ENCODE results near the gene CDKN2A. TPM values are rescaled to one million over a fixed set of nuclear protein-coding genes. Genes with fewer than 3 reads are reported as not detected.

CDKN2A gene
- total and polyA plus RNA-seq, 9 of the 15 experiments (the other 6 are each of a cell fraction or from before 2014, with no cell fraction given), result not detected

DNA sequence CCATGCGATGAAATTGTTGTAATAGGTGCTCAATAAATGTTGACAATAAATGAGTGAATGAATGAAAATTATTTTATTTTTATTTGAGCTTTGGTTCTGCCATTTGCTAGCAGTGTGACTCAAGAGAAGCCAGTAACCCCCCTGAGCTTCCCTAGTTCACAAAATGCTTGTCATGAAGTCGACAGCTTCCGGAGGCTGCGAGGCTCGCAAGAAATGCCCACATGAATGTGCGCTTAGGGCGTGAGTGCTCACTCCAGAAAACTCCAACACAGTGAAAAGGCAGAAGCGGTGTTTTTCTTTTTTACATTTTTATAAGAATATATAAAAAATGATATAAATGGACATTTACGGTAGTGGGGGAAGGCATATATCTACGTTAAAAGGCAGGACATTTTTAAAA, 26.5 kb downstream of the CDKN2A start:
- Histone ChIP-seq H3K27ac (ENCODE audit: extremely low read depth, low read depth, low read length) (no peak overlapping the region), H3K9ac (ENCODE audit: insufficient read depth in 1 of 2, low read depth in 2 of 2, low read length in 2 of 2) (no peak overlapping the region), H3K9me1 (ENCODE audit: control insufficient read depth, insufficient read depth, low read length) (no peaks in the 10 kb centered on the region), H2AFZ (ENCODE audit: low read depth, low read length) (no peak overlapping the region), H3K79me2 (ENCODE audit: control insufficient read depth, insufficient read depth, low read length) (no peaks in the 10 kb centered on the region), H3K27me3 (ENCODE audit: control insufficient read depth in 2 of 2, insufficient read depth in 2 of 2, low read length in 2 of 2) (no peaks in the 10 kb centered on the region), H3K36me3 (ENCODE audit: control insufficient read depth, insufficient read depth, low read length) (no peaks in the 10 kb centered on the region), H3K4me3 (no peak overlapping the region), H3K9me3 (replicated peaks; ENCODE audit: control insufficient read depth, insufficient read depth, low read depth, low read length) (no peaks in the 10 kb centered on the region), H3K4me2 (ENCODE audit: insufficient read depth, low read length) (no peak overlapping the region), H4K20me1 (replicated peaks; ENCODE audit: control insufficient read depth, insufficient read depth, low read length) (no peaks in the 10 kb centered on the region), H3K4me1 (replicated peaks in 1 of 2; ENCODE audit: control insufficient read depth in 2 of 2, insufficient read depth in 2 of 2, low read length in 2 of 2) (no peaks in the 10 kb centered on the region)
- ChIA-PET POLR2A (no interaction called here), CTCF (ENCODE audit: low intra/inter-chr PET ratio) (no interaction called here)
- no CpG with 5 or more reads among the region's 10 CpGs for WGBS (ENCODE audit: insufficient coverage, low coverage, missing lambda C conversion rate)
- DNase-seq (ENCODE audit: extremely low read depth in 1 of 4, low spot score in 3 of 4), result no peak
- ATAC-seq, result no peak
- no TSS peak for BruUV-seq (replicated peaks)
- in situ Hi-C loops (cut with MboI), result no loop called here
- intact Hi-C loops (cut with micrococcal nuclease), result no loop called here
- no peak for FAIRE-seq
- TF ChIP-seq, protein P1, sequence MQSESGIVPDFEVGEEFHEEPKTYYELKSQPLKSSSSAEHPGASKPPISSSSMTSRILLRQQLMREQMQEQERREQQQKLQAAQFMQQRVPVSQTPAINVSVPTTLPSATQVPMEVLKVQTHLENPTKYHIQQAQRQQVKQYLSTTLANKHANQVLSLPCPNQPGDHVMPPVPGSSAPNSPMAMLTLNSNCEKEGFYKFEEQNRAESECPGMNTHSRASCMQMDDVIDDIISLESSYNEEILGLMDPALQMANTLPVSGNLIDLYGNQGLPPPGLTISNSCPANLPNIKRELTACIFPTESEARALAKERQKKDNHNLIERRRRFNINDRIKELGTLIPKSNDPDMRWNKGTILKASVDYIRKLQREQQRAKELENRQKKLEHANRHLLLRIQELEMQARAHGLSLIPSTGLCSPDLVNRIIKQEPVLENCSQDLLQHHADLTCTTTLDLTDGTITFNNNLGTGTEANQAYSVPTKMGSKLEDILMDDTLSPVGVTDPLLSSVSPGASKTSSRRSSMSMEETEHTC (IDR thresholded peaks at IDR 0.05), result no peak
- TF ChIP-seq ZNF507 (tag; conservative IDR thresholded peaks at IDR 0.05) (no peak), ZNF212 (CRISPR knock-in tag; IDR thresholded peaks at IDR 0.05) (no peak), SP2 (IDR thresholded peaks at IDR 0.05; ENCODE audit: extremely low read depth, low read depth, low read length, poor library complexity, severe bottlenecking) (no peak), CHD1 (IDR thresholded peaks at IDR 0.05; ENCODE audit: low read length) (no peak), HDAC6 (IDR thresholded peaks at IDR 0.05; ENCODE audit: low read depth, low read length) (no peak), CREBBP (IDR thresholded peaks at IDR 0.05; ENCODE audit: low read depth, low read length) (no peak), ZNF354B (CRISPR knock-in tag; IDR thresholded peaks at IDR 0.05) (no peak), MAZ (CRISPR knock-in tag; conservative IDR thresholded peaks at IDR 0.05 in 1 of 2, IDR thresholded peaks at IDR 0.05 in 1 of 2) (no peak)
- TF ChIP-seq, protein P2, sequence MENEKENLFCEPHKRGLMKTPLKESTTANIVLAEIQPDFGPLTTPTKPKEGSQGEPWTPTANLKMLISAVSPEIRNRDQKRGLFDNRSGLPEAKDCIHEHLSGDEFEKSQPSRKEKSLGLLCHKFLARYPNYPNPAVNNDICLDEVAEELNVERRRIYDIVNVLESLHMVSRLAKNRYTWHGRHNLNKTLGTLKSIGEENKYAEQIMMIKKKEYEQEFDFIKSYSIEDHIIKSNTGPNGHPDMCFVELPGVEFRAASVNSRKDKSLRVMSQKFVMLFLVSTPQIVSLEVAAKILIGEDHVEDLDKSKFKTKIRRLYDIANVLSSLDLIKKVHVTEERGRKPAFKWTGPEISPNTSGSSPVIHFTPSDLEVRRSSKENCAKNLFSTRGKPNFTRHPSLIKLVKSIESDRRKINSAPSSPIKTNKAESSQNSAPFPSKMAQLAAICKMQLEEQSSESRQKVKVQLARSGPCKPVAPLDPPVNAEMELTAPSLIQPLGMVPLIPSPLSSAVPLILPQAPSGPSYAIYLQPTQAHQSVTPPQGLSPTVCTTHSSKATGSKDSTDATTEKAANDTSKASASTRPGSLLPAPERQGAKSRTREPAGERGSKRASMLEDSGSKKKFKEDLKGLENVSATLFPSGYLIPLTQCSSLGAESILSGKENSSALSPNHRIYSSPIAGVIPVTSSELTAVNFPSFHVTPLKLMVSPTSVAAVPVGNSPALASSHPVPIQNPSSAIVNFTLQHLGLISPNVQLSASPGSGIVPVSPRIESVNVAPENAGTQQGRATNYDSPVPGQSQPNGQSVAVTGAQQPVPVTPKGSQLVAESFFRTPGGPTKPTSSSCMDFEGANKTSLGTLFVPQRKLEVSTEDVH (IDR thresholded peaks at IDR 0.05; ENCODE audit: low read depth, partially characterized antibody), result no peak
- TF ChIP-seq, protein P3, sequence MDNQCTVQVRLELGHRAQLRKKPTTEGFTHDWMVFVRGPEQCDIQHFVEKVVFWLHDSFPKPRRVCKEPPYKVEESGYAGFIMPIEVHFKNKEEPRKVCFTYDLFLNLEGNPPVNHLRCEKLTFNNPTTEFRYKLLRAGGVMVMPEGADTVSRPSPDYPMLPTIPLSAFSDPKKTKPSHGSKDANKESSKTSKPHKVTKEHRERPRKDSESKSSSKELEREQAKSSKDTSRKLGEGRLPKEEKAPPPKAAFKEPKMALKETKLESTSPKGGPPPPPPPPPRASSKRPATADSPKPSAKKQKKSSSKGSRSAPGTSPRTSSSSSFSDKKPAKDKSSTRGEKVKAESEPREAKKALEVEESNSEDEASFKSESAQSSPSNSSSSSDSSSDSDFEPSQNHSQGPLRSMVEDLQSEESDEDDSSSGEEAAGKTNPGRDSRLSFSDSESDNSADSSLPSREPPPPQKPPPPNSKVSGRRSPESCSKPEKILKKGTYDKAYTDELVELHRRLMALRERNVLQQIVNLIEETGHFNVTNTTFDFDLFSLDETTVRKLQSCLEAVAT (IDR thresholded peaks at IDR 0.05), result no peak
- TF ChIP-seq, protein P4, sequence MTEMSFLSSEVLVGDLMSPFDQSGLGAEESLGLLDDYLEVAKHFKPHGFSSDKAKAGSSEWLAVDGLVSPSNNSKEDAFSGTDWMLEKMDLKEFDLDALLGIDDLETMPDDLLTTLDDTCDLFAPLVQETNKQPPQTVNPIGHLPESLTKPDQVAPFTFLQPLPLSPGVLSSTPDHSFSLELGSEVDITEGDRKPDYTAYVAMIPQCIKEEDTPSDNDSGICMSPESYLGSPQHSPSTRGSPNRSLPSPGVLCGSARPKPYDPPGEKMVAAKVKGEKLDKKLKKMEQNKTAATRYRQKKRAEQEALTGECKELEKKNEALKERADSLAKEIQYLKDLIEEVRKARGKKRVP (CRISPR knock-in tag; IDR thresholded peaks at IDR 0.05), result no peak

Data from K562 (cell line).